Keratinocyte (primary cell): Measurements from ENCODE around the gene NELL1.

Source experiments
- EZH2 ChIP-seq: IDR thresholded peaks from one replicate; pipeline ENCODE4 v1.6.1; 2012; ENCODE audit warnings: inconsistent platforms, mild to moderate bottlenecking, low read length, moderate library complexity
- TF ChIP-seq, protein P1 (sequence below), 3 experiments: IDR thresholded peaks in 1 of 3; conservative IDR thresholded peaks in 1 of 3; optimal IDR thresholded peaks in 1 of 3; 2 replicates in 2 of 3; 3 replicates in 1 of 3; pipeline versions ENCODE3 to v1.5.1; 2011; ENCODE audit warnings: low read length in 3 of 3, mild to moderate bottlenecking in 3 of 3, moderate library complexity in 2 of 3, control low read depth in 1 of 3, inconsistent platforms in 1 of 3; ENCODE audit not compliant: insufficient read depth in 2 of 3; ENCODE audit errors: extremely low read depth in 1 of 3

GRCh38 chr11:21180182-21180581 is 510.8 kb downstream of the NELL1 start:
- TF ChIP-seq, protein P1, sequence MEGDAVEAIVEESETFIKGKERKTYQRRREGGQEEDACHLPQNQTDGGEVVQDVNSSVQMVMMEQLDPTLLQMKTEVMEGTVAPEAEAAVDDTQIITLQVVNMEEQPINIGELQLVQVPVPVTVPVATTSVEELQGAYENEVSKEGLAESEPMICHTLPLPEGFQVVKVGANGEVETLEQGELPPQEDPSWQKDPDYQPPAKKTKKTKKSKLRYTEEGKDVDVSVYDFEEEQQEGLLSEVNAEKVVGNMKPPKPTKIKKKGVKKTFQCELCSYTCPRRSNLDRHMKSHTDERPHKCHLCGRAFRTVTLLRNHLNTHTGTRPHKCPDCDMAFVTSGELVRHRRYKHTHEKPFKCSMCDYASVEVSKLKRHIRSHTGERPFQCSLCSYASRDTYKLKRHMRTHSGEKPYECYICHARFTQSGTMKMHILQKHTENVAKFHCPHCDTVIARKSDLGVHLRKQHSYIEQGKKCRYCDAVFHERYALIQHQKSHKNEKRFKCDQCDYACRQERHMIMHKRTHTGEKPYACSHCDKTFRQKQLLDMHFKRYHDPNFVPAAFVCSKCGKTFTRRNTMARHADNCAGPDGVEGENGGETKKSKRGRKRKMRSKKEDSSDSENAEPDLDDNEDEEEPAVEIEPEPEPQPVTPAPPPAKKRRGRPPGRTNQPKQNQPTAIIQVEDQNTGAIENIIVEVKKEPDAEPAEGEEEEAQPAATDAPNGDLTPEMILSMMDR (optimal IDR thresholded peaks at IDR 0.05 in 1 of 3, IDR thresholded peaks at IDR 0.05 in 1 of 3, conservative IDR thresholded peaks at IDR 0.05 in 1 of 3; ENCODE audit: extremely low read depth in 1 of 3, insufficient read depth in 2 of 3, low read length in 3 of 3) = no peak
- no peak for TF ChIP-seq EZH2
